Suppressor macrophage treated with lipopolysaccharide for 1 hour (primary cell): ENCODE measurements around the gene WDR70.
"Not testable (repeated sequence)": the region's sequence is repeated elsewhere in the genome, so short reads cannot be mapped to it uniquely, and the experiment has no call there.

Experiments
- DNase-seq, 3 donors: peaks; one replicate each; pipeline ENCODE4 v3.0.0-alpha.2; 2020 to 2022

Gene WDR70

GRCh38 chr5:37771731-37772130, 392.6 kb downstream of the WDR70 start:
- DNase-seq: no peak

GRCh38 chr5:37772255-37772654, 393.1 kb downstream of the WDR70 start:
- no peak for DNase-seq

- DNase-seq: no peak
Measured at GRCh38 chr5:37773809-37774208, 394.7 kb downstream of the WDR70 start.

- peak; percentile 42 to 52 (median 46) for DNase-seq
Measured at GRCh38 chr5:37774912-37775483, 395.9 kb downstream of the WDR70 start.

- no peak for DNase-seq
Measured at GRCh38 chr5:37776826-37777225, 397.7 kb downstream of the WDR70 start.

GRCh38 chr5:37777432-37778130, 398.5 kb downstream of the WDR70 start:
- DNase-seq: no peak

GRCh38 chr5:37781409-37781808, 402.3 kb downstream of the WDR70 start:
- DNase-seq: not testable (repeated sequence)

- no peak for DNase-seq
Measured at GRCh38 chr5:37786416-37786815, 407.3 kb downstream of the WDR70 start.

GRCh38 chr5:37786862-37787519, 407.9 kb downstream of the WDR70 start:
- DNase-seq: peak in 2 of 3 donors; percentile 7 to 36

GRCh38 chr5:37787742-37788141, 408.6 kb downstream of the WDR70 start:
- no peak for DNase-seq

- DNase-seq: no peak
Measured at GRCh38 chr5:37789991-37790390, 410.9 kb downstream of the WDR70 start.

GRCh38 chr5:37791321-37791720, 412.2 kb downstream of the WDR70 start:
- no peak for DNase-seq

GRCh38 chr5:37792975-37793631, 414.0 kb downstream of the WDR70 start:
- DNase-seq: peak; percentile 34 to 60 (median 35)

GRCh38 chr5:37795292-37795691, 416.2 kb downstream of the WDR70 start:
- not testable (repeated sequence) for DNase-seq

GRCh38 chr5:37796435-37796834, 417.3 kb downstream of the WDR70 start:
- not testable (repeated sequence) for DNase-seq

- no peak for DNase-seq
Measured at GRCh38 chr5:37799865-37800421, 420.8 kb downstream of the WDR70 start.

GRCh38 chr5:37801521-37801920, 422.4 kb downstream of the WDR70 start:
- DNase-seq: no peak
